NCI-H2196 (cell line): Measurements from ENCODE around the gene HTT.

ENCODE experiments used
- DNase-seq: peaks from one replicate; lab custom pipeline; 2025; ENCODE audit not compliant: unreplicated experiment; lab: John Stamatoyannopoulos, UW

HTT gene

GRCh38 chr4:3217266-3217665 lies 142.8 kb downstream of the HTT start:
- DNase-seq: no peak

- no peak for DNase-seq
Measured at GRCh38 chr4:3217771-3218170, 143.3 kb downstream of the HTT start.

GRCh38 chr4:3218824-3219760 lies 144.6 kb downstream of the HTT start:
- no peak for DNase-seq

- DNase-seq: no peak
Measured at GRCh38 chr4:3219761-3220475, 145.4 kb downstream of the HTT start.

- no peak for DNase-seq
Measured at GRCh38 chr4:3220476-3221183, 146.1 kb downstream of the HTT start.

- DNase-seq: no peak
Measured at GRCh38 chr4:3221184-3221494, 146.7 kb downstream of the HTT start.

- DNase-seq: no peak
Measured at GRCh38 chr4:3221996-3222395, 147.5 kb downstream of the HTT start.

GRCh38 chr4:3223346-3223745 lies 148.9 kb downstream of the HTT start:
- DNase-seq: no peak

GRCh38 chr4:3223956-3224748 lies 149.7 kb downstream of the HTT start:
- DNase-seq: no peak

GRCh38 chr4:3225071-3225850 lies 150.8 kb downstream of the HTT start:
- no peak for DNase-seq

- DNase-seq: no peak
Measured at GRCh38 chr4:3225936-3226335, 151.5 kb downstream of the HTT start.

GRCh38 chr4:3226467-3226866 lies 152.0 kb downstream of the HTT start:
- no peak for DNase-seq

- DNase-seq: no peak
Measured at GRCh38 chr4:3226944-3227343, 152.5 kb downstream of the HTT start.

GRCh38 chr4:3227878-3228675 lies 153.6 kb downstream of the HTT start:
- DNase-seq: no peak

GRCh38 chr4:3228881-3229280 lies 154.4 kb downstream of the HTT start:
- no peak for DNase-seq

GRCh38 chr4:3229328-3229727 lies 154.8 kb downstream of the HTT start:
- DNase-seq: no peak

- DNase-seq: no peak
Measured at GRCh38 chr4:3229964-3230363, 155.5 kb downstream of the HTT start.

- DNase-seq: no peak
Measured at GRCh38 chr4:3231471-3231870, 157.0 kb downstream of the HTT start.

GRCh38 chr4:3232001-3232400 lies 157.5 kb downstream of the HTT start:
- DNase-seq: no peak
